Activated CD4-positive, alpha-beta T cell treated with anti-CD3 and anti-CD28 coated beads, Interleukin-2, amount 50 U/mL, for 16 hours (primary cell): ENCODE results near the gene PDE1A.
"Not testable (repeated sequence)": the region's sequence is repeated elsewhere in the genome, so short reads cannot be mapped to it uniquely, and the experiment has no call there.

Source experiments
- DNase-seq: peaks from one replicate; pipeline ENCODE4 v3.0.0-alpha.2; 2020

Gene PDE1A

GRCh38 chr2:182351427-182351826, 75.4 kb downstream of the PDE1A start:
- no peak for DNase-seq

- DNase-seq = no peak
Measured at GRCh38 chr2:182349268-182349667, 77.6 kb downstream of the PDE1A start.

DNA sequence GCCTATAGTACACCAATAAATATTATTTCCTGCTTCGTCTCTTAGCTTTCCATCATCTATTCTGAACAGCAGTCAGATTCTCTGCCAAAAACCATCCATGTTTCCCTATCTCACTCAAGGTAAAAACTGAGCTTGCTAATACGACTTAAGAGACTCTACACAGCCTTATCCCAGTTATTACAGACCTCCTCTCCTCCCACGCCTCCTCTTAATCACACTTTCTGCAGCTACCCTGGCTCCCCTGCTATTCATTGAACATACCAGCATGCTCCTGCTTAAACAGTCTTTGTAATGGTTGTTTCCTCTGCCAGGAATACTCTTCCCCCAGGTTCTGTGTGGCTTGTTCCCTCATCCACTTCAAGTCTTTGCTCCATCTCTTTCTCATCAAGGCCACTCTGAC, 81.5 kb downstream of the PDE1A start:
- no peak for DNase-seq

GRCh38 chr2:182330451-182331305, 96.2 kb downstream of the PDE1A start:
- DNase-seq = no peak

DNA sequence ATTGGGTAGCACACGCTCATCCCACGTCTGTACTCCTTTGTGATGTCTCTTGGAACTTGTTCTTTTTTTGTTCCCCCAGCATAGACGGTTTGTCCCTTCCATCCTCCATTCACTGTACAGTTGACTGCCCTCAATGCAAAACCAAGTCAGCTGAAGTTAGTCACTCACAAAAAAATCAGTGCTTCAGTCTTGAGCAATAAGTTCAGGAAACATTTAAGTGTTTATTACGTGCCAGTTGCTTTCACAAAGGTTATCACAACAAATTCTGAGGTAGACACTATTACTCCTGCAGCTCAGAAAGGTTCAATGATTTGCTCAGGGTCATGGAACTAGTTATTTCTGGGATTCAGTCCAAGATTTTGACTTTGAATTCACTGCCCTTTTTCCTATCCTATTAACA, 102.2 kb downstream of the PDE1A start:
- no peak for DNase-seq

- DNase-seq = no peak
Measured at GRCh38 chr2:182321096-182321495, 105.7 kb downstream of the PDE1A start.

- no peak for DNase-seq
Measured at GRCh38 chr2:182319556-182320505, 107.0 kb downstream of the PDE1A start.

- no peak for DNase-seq
Measured at GRCh38 chr2:182318466-182319220, 108.2 kb downstream of the PDE1A start.

GRCh38 chr2:182316950-182317349, 109.9 kb downstream of the PDE1A start:
- DNase-seq = no peak

DNA sequence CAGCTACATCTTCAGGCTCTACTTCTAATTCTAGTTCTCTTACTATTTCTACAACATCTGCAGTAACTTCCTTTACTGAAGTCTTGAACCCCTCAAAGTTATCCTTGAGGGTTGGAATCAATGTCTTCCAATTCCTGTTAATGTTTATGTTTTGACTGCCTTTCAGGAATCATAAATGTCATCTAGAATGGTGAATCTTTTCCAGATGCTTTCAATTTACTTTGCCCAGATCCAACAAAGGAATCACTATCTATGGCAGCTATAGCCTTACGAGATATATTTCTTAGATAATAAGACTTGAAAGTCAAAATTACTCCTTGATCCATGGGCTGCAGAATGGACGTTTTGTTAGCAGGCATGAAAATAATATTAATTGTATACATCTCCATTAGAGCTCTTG, 123.9 kb downstream of the PDE1A start:
- no peak for DNase-seq

DNA sequence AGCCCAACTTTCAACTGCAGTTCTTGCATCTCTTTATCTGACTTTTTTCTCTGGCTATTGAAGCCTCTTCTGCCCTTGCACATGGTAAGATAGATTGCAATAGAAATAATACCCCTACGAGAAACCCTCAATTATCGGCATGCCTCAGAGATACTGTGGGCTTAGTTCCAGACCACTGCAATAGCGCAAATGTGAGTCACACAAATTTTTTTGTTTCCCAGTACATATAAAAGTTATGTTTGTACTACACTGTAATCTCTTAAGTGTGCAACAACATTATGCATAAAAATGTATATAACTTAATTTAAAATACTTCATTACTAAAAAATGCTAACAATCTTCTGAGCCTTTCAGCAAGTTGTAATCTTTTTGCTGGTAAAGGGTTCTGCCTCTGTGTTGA, 124.7 kb downstream of the PDE1A start:
- no peak for DNase-seq

DNA sequence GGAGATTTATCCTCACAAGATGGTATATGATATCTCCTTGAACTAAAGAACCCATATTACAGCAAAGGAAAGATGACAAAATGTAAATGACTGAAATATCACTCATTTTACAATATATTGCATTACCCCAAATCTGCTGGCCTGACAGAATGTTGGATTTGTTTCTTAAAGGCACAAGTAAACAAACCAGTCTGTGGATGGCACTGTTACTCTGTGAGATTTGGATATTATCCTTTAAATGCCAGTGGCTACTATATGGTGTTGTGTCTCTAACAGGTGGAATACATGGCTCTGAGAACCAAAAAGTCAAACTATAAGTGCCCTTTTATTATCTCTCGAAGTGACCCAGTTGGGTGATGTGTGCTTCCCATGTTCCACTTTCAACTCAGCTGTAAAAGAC, 125.7 kb downstream of the PDE1A start:
- no peak for DNase-seq

DNA sequence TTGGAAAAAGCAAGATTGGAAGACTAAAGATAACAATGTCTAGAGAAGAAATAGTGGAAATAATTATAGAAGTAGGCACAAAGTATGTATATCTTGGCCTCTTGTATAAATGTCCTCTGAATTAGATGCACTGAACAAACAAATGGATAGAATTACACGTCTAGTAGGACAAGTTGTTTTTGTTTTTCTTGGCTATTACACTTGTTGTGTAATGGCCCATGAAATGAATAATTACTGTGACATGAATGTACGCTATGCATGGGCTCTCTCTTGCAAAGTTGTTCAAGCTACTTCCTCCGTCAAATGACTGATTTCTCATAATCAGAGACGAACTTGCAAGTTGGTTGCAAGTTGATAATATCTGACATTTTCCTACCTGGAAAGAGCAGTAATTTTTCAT, 126.2 kb downstream of the PDE1A start:
- DNase-seq = no peak

DNA sequence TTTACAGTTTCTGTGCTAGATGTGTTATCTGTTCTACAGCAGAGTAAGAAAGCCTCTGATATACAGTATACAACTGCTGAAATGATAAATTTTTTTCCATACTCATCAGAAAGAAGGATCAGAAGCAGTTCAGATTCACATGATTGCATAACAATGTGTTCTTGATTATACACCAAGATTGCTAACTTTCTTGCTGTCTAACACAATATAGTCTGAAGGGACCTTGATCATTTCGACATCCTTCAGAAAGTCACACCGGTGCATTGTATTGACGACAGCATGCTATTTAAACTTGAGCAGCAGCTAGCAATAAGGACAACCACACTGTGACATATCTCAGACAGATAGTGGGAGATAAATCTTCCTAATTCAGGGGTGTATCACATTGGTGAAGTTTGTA, 127.2 kb downstream of the PDE1A start:
- no peak for DNase-seq

- no peak for DNase-seq
Measured at GRCh38 chr2:182298456-182298855, 128.4 kb downstream of the PDE1A start.

DNA sequence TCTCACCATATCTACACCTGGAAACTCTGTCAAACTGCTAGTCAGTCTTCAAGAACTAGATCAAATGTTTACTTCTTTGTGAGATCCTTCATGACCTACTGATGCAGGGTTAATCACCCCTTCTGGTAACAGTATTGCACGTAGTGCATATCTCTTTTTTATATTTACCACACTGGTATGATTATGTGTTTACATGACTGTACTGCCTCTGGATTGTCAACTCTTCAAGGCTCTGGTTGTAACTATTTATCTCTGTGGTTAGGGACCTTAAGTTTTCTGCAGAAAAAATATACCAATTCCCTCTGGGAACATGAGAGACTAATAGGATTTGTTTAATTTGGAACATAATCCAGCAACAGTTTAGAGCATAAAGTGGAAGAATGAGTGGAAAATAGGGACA, 135.5 kb downstream of the PDE1A start:
- no peak for DNase-seq

DNA sequence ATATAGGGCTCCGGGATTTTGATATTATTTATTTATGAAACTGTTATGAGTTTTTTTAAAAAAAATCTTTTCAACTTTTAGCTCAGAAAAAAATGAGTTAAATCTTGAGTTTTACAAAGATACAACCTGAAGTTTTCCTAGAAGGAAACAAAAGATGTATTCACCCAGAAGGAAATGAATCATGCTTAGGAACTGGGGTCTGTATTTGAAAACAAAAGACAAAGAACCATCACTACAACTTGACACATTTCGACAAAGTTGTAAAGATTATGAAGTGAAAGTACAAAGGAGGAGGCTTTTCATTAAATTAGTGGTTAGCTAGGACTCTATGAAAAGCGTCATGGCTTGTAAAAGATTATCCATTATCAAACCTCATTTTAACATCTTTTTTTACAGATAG, 143.3 kb downstream of the PDE1A start:
- no peak for DNase-seq

GRCh38 chr2:182281276-182281675, 145.6 kb downstream of the PDE1A start:
- DNase-seq = no peak

DNA sequence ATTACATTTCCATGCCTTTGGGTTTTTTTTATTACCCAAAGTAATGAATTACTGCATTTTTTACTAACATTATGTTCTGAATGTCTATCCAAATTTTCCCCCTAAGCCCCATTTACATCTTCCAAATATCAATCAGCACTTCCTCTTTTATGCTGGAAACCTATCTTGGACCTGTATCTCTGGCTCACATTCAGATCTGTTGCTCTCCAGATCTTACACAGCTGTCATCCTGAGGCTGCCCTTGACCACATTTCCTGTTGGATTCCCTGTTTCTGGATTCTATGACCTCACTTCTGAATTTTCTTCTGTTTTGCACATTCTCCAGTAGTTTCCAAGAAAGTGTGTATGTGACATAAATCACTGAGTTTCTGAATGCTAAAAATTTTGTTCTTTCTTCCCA, 146.7 kb downstream of the PDE1A start:
- no peak for DNase-seq

GRCh38 chr2:182276662-182277061, 150.2 kb downstream of the PDE1A start:
- DNase-seq = not testable (repeated sequence)

DNA sequence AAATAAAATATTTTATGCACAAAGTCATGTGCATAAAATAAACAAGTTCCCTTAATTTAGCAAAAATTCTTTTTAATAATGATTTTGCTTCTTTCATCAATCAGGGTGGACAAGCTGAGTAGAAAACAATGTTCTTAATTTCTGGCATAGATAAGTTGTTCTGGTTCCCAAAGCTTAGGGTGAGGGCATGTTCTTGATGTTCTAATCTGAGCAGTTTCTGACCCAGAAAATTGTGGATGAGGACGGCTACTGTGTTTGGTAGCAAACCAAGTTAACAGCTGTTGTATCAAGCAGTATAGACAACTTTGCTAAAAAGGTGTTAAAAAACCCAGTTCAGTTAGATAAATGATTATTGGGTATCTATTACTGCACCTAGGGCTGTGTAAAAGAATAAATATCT, 158.9 kb downstream of the PDE1A start:
- DNase-seq = no peak

GRCh38 chr2:182266909-182267308, 159.9 kb downstream of the PDE1A start:
- DNase-seq = no peak

DNA sequence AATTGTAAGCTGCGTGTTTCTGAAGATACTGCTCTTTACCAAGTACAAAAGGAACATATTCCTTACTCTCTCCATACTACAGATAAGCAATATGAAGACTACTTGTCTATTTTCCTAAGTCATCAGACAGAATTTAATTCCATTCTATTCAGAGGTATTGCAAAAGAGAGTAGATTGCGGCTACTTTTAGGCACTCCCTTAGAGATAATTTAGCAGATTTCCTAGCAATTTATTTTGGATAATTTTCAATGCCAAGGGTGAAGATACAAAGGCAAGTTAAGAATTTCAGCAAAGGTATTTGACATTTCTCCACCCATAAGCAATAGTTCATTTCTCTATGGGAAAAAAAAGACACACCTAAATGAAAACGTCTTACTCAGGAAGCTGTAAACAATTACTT, 161.1 kb downstream of the PDE1A start:
- no peak for DNase-seq
